Erythroblast (primary cell): ENCODE data around the gene NPHP4.
"Not testable (repeated sequence)": the region's sequence is repeated elsewhere in the genome, so short reads cannot be mapped to it uniquely, and the experiment has no call there.

ENCODE experiments used
- DNase-seq, 2 experiments: peaks; one replicate each; lab custom pipeline; 2025; lab: John Stamatoyannopoulos, UW
- GATA1 ChIP-seq: IDR thresholded peaks from 2 replicates; pipeline ENCODE4 v1.6.1; 2011; ENCODE audit warnings: low read depth, mild to moderate bottlenecking, control low read depth, low read length, moderate library complexity
- POLR2A ChIP-seq: IDR thresholded peaks from 2 replicates; pipeline ENCODE4 v1.6.1; 2011; ENCODE audit warnings: mild to moderate bottlenecking, low read length

NPHP4 gene

GRCh38 chr1:6030132-6030531, 37.9 kb upstream of the NPHP4 start:
- DNase-seq = no peak
- no peak for TF ChIP-seq GATA1
- no peak for TF ChIP-seq POLR2A

DNA sequence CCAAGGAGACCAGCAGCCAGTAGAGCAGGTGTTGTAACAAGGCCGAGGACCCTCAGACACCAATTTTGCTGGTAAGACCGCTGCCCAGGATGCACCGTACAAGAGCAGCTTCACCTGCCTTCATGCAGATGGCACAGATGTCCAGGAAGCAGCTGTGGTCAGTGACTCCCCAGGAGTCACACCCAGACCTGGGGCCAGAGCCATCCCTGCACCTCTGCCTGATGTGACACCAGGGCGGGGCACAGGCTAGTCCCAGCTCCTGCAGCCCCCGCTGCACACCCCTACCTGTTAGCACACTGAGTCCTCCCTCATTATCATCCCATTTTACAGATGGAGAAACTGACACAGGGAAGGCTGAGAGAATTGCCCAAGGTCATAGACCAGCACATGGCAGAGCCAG, 37.1 kb upstream of the NPHP4 start:
- no peak for DNase-seq
- TF ChIP-seq POLR2A = no peak
- TF ChIP-seq GATA1 = no peak

GRCh38 chr1:6028042-6028850, 36.0 kb upstream of the NPHP4 start:
- DNase-seq = peak in 1 of 2 experiments; percentile 4
- TF ChIP-seq POLR2A = no peak
- TF ChIP-seq GATA1 = no peak

GRCh38 chr1:6027591-6027990, 35.4 kb upstream of the NPHP4 start:
- TF ChIP-seq GATA1 (no peak), POLR2A (no peak)
- DNase-seq = no peak

DNA sequence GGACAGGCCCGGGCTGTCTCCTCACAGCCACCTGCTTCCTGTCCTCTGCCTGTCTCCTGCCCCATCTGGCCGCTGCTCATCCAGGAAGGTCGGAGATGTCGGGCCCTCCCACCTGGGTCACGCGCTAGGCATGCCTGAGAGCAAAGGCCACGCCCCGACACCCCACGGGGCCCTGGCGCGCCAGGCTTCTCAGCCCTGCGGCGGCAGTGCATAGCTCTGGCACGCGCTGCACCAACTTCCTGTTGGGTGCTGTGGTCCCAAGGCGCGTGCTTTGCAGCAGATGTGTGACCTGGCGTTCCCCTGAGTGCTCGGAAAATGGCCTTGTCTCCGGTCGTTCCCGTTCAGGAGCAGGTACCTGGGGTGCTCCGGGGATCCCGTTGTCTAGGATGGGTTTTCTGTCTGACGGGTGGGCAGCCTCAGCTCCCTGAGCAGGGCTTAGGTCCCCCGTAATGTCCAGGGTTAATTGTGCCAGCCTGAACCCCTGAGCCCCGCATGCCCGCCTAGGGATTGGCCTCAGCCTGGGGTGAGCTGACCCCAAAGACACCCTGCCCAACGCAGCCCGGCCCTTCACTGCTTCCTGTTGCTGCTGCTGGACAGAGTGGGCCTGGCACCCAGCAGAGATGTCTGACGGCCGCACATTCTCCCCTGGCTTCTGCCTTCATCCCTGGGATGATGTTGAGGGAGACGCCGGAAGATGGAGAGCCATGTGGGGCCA, 34.0 kb upstream of the NPHP4 start:
- DNase-seq = peak in 1 of 2 experiments; percentile 13
- TF ChIP-seq GATA1 = no peak
- peak; percentile 48 for TF ChIP-seq POLR2A

- DNase-seq = no peak
- TF ChIP-seq GATA1 (no peak), POLR2A (no peak)
Measured at GRCh38 chr1:6025269-6026094, 33.3 kb upstream of the NPHP4 start.

DNA sequence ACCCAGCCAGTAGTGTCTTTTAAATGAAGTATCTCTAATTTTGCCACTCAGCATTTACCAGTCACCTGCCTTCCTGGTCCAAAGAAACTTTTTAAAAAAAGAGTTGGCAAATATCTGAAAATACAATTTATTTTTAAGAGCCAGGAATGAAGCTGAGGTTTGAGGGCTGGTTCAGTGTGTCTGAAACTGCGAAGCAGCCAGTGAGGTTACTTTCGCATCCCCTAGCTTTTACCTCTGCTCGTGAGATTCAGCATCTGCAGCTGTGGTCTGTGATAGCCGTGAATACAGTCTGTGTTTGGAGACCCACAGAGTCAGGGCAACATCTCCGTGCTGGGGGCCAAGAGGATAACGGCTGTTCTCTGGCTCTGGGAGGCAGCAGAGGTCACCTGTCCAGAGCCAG, 32.2 kb upstream of the NPHP4 start:
- TF ChIP-seq GATA1 = no peak
- no peak for TF ChIP-seq POLR2A
- no peak for DNase-seq

DNA sequence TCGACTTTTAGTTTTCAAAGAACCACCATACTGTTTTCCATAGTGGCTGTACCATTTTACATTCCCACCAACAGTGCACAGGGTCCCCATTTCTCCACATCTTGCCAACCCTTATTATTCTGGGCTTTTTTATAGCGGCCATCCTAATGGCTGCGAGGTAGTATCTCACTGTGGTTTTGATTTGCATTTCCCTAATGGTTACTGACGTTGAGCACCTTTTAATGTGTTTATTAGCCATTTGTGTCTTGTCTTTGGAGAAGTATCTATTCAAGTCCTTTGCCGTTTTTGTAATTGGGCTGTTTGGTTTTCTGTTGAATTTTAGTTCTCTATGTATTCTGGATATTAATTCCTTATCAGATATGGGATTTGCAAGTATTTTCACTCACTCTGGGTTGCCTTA, 31.1 kb upstream of the NPHP4 start:
- TF ChIP-seq POLR2A = no peak
- no peak for DNase-seq

DNA sequence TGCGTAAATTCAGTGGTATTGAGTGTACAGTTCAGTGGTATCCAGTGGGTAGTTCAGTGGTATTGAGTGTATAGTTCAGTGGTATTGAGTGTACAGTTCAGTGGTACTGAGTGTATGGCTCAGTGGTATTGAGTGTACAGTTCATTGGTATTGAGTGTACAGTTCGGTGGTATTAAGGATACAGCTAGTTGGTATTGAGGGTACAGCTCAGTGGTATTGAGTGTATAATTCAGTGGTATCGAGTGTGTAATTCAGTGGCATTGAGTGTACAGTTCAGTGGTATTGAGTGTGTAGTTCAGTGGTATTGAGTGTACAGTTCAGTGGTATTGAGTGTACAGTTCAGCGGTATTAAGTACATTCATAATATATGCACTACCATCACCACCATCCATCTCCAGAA, 30.0 kb upstream of the NPHP4 start:
- no peak for DNase-seq
- TF ChIP-seq POLR2A = no peak

GRCh38 chr1:6019166-6019845, 27.1 kb upstream of the NPHP4 start:
- TF ChIP-seq GATA1 (no peak), POLR2A (no peak)

GRCh38 chr1:6017654-6018053, 25.4 kb upstream of the NPHP4 start:
- not testable (repeated sequence) for DNase-seq

More at GRCh38 chr1:6019166-6019845, 27.1 kb upstream of the NPHP4 start:
- DNase-seq = no peak

DNA sequence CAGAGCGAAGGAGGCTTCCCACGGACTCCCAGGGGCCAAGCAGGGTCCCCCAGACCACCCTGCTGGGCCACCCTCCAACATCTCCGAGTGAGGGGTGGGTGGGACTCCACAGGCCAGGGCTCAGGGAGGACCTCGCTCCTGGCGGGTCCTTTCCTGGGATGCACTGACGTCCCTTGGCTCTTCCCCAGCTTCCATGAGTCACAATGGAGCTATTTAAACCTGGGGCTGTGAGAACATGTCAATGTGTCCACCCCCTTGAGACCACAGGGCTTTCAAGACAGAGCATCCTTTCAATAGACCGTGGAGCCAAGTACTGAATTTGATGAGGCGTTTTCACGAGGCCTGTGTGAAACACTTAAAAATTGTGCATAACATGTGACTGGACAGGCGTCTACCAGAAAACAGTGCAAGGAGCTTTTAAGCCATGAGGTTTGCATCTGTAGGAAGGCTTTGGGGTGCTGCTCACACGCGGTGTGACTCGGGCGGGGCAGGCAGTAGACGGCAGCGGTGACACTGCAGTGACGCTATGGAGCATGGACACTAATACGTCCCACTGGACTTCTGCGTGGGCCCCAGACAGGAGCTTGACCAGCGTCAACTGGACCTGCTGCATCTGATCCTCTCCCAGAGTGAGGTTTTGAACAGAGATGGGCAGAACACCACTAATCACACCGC, 24.1 kb upstream of the NPHP4 start:
- DNase-seq = no peak

GRCh38 chr1:6014130-6014999, 22.1 kb upstream of the NPHP4 start:
- TF ChIP-seq GATA1 (no peak), POLR2A (no peak)
- no peak for DNase-seq

More for the DNA sequence above, 24.1 kb upstream of the NPHP4 start:
- no peak for TF ChIP-seq GATA1
- no peak for TF ChIP-seq POLR2A
